ENCODE results near the gene ARHGAP24.

GRCh38 chr4:85842540-85842939 is 367.6 kb downstream of the ARHGAP24 start:
- TF ChIP-seq CTCF (IDR thresholded peaks at IDR 0.05 in 2 of 3, conservative IDR thresholded peaks at IDR 0.05 in 1 of 3; ENCODE audit: borderline replicate concordance in 1 of 3, insufficient read depth in 1 of 3, low read depth in 2 of 3, low read length in 2 of 3) (no peak), RAD21 (IDR thresholded peaks at IDR 0.05; ENCODE audit: low read depth) (no peak), POLR2AphosphoS5 (IDR thresholded peaks at IDR 0.05; ENCODE audit: low read depth, low read length) (no peak), CEBPB (IDR thresholded peaks at IDR 0.05; ENCODE audit: low read depth) (no peak), MAX (IDR thresholded peaks at IDR 0.05) (no peak)
